Prostate gland (tissue), 2 donors: ENCODE results near the gene FAM186B. TPM values are rescaled to one million over a fixed set of nuclear protein-coding genes. Genes with fewer than 3 reads are reported as not detected.

ENCODE experiments used
- DNase-seq: peaks from one replicate; pipeline ENCODE4 v3.0.0-alpha.2; 2019; ENCODE audit warnings: low spot score
- H3K27ac ChIP-seq, 2 donors: fragments of 200-600 bp; sonication (generic); 2 replicates each; pipeline ENCODE4 v1.5.1; 2017 to 2019
- H3K27me3 ChIP-seq: fragments of 200-600 bp; sonication (generic); replicated peaks from 2 replicates; pipeline ENCODE4 v1.5.1; 2019; ENCODE audit not compliant: insufficient read depth
- H3K36me3 ChIP-seq, 2 donors: fragments of 200-600 bp; sonication (generic); 1 replicate in 1 of 2; 2 replicates in 1 of 2; pipeline versions ENCODE4 v1.5.1 to v1.8.1; 2017 to 2019
- H3K4me1 ChIP-seq: fragments of 200-600 bp; sonication (generic); replicated peaks from 2 replicates; pipeline ENCODE4 v1.5.1; 2019
- H3K4me3 ChIP-seq, 2 donors: fragments of 200-600 bp; sonication (generic); 2 replicates each; pipeline ENCODE4 v1.5.1; 2017 to 2019
- H3K9me3 ChIP-seq: fragments of 200-600 bp; sonication (generic); 2 replicates; pipeline ENCODE4 v1.5.1; 2017
- POLR2A ChIP-seq: fragments of 450-650 bp; IDR thresholded peaks from one replicate; pipeline ENCODE4 v1.6.1; 2016; ENCODE audit warnings: antibody characterized with exemption, mild to moderate bottlenecking
- POLR2AphosphoS5 ChIP-seq: sonication (generic); formaldehyde crosslinking; IDR thresholded peaks from one replicate; pipeline ENCODE4 v1.6.1; 2017; ENCODE audit warnings: antibody characterized with exemption
- WGBS: methylation state at CpG from one replicate; pipeline ENCODE4 v1.1.5; 2018; 5-methylcytosine and 5-hydroxymethylcytosine counted together
- intact Hi-C: fragments of 100-400 bp; cut with DNase I; formaldehyde crosslinking; loops from one replicate; pipeline ENCODE4 v1.14.2; 2022
- total RNA-seq, 2 donors: library from RNA; depleted of rRNA; stranded (reverse); fragments of >200 nt; gene quantifications; one replicate each; pipeline ENCODE4 v1.1.0, GENCODE V29; 2016
- TF ChIP-seq, protein P1 (sequence below), 4 experiments: fragments of 200-600 bp in 2 of 4; fragments of 450-650 bp in 2 of 4; sonication (generic) in 2 of 4; IDR thresholded peaks; 1 replicate in 3 of 4; 2 replicates in 1 of 4; pipeline ENCODE4 v1.5.1; 2016 to 2019; ENCODE audit warnings: antibody characterized with exemption in 4 of 4, mild to moderate bottlenecking in 2 of 4, moderate library complexity in 2 of 4

The FAM186B gene
- total RNA-seq, 2 donors from 2014 or later = 0.23 to 10.0 TPM

DNA sequence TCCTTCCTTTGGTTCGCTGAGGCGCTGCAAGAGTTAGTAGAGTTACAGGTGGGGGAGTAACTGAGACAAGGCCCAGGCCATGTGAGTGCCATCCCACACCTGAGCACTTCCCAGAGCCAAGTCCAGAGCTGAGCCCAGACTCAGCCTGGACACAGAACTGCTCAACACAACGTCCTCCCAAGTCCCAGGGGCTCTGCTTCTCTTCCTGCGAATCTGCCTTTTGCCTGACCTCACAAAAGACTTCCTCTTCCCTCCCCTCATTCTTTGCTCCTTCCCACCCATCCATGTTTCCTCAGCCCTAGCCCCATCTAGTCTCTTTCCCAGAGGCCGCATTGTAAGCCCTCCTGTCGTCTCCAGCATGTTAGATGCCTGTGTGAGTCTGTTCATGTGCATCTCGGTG lies 20.8 kb downstream of the FAM186B start:
- 85% methylated on average over 7 of the region's 7 CpGs for WGBS
- Histone ChIP-seq H3K27me3 (no peaks in the 10 kb centered on the region), H3K4me3 (no peak overlapping the region), H3K27ac (no peak overlapping the region), H3K36me3 (no peaks in the 10 kb centered on the region), H3K4me1 (no peaks in the 10 kb centered on the region), H3K9me3 (no peaks in the 10 kb centered on the region)
- TF ChIP-seq, protein P1, sequence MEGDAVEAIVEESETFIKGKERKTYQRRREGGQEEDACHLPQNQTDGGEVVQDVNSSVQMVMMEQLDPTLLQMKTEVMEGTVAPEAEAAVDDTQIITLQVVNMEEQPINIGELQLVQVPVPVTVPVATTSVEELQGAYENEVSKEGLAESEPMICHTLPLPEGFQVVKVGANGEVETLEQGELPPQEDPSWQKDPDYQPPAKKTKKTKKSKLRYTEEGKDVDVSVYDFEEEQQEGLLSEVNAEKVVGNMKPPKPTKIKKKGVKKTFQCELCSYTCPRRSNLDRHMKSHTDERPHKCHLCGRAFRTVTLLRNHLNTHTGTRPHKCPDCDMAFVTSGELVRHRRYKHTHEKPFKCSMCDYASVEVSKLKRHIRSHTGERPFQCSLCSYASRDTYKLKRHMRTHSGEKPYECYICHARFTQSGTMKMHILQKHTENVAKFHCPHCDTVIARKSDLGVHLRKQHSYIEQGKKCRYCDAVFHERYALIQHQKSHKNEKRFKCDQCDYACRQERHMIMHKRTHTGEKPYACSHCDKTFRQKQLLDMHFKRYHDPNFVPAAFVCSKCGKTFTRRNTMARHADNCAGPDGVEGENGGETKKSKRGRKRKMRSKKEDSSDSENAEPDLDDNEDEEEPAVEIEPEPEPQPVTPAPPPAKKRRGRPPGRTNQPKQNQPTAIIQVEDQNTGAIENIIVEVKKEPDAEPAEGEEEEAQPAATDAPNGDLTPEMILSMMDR (IDR thresholded peaks at IDR 0.05) = no peak
- TF ChIP-seq POLR2A (no peak), POLR2AphosphoS5 (no peak)
- intact Hi-C loops = loop anchor here (5.0 kb wide), 1 partner anchor 38 kb away; the partner anchor contains the start of gene PRPF40B
- DNase-seq = no peak

DNA sequence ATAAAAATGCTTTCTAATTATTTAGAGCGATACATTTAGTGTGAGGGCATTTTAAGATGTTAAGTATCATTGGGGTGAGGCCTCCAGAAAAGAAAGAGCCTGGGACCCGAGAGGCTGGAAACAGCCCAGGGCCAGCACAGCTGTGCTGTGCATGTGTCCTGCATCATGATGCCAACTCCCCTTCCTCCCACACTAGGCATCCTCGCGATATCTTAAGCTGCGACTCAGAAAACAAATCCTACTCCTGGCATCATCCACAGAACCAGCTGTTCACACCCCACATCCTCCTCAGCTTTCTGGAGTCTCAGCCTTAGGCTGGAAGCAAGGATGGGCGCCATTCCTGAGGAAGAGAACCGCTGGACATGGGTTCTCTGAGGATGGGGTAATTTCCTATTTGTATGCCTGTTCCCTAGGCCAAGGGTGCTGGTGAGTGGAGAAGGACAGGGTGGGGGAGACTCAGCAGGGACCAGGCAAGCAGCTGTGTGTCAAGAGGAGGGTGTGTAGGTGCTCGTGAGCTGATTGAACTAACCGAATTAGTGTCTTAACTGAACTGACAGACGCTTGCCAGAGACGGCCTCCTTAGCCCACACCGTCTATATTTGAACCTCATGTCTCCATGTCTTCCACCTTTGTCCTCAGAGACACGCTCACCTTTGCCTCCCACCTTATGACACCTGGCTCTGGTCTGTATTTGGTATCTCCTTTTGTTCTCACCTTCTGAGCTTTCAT lies 21.9 kb downstream of the FAM186B start:
- no peak overlapping the region for H3K4me3 ChIP-seq
- no peaks in the 10 kb centered on the region for H3K27me3 ChIP-seq
- no peak overlapping the region for H3K27ac ChIP-seq
- TF ChIP-seq POLR2A (no peak), POLR2AphosphoS5 (no peak)
- TF ChIP-seq, protein P1 (IDR thresholded peaks at IDR 0.05) = no peak
- no peak for DNase-seq
- no peaks in the 10 kb centered on the region for H3K36me3 ChIP-seq
- WGBS = 77% methylated on average over 13 of the region's 13 CpGs
- intact Hi-C loops = loop anchor here (5.0 kb wide), 1 partner anchor 39 kb away; the partner anchor contains the start of gene PRPF40B
- no peaks in the 10 kb centered on the region for H3K9me3 ChIP-seq
- no peaks in the 10 kb centered on the region for H3K4me1 ChIP-seq

DNA sequence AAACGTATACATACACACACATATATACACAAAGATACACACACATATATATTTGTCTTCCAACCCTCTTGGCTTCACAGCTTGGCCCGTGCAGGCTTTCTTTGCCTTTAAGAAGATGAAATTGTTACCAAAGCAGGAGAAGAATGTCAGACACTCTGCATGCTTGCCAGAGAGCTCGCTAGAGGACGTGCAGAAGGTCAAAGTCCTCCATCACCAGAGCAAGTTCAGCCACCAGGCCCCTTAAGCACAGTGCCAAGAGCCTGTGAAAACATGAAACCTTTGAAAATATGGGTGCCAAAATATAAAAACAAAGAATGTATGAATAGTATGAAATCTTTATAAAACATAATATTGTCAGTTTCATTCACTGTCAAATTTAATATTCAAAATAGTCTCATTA lies 22.6 kb downstream of the FAM186B start:
- no peak for DNase-seq

DNA sequence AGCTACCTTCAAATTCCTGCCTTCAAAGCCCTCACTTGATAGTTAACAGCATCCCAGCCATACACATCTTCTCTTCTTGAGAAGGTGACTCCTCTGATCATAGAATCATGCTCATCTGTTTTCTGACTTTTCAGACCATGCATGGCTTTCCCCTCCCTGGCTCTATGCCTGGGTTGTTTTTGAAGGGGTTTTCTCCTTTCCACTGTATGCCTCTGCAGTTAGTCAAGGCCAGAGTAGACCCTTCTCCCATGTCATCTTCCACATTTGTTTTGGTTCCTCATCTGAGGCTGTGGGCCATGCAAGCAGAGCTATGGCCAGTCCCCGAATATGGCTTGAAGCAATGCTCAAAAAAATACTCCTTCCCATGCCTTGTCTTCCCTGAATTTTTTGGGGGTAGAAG lies 23.2 kb downstream of the FAM186B start:
- intact Hi-C loops = loop anchor here (5.0 kb wide), 1 partner anchor 40 kb away; the partner anchor contains the start of gene PRPF40B
- H3K4me1 ChIP-seq = no peaks in the 10 kb centered on the region
- H3K36me3 ChIP-seq = no peaks in the 10 kb centered on the region
- H3K27me3 ChIP-seq = no peaks in the 10 kb centered on the region
- TF ChIP-seq POLR2AphosphoS5 (no peak), POLR2A (no peak)
- TF ChIP-seq, protein P1 (IDR thresholded peaks at IDR 0.05) = no peak
- H3K4me3 ChIP-seq = no peak overlapping the region
- DNase-seq = no peak
- no peaks in the 10 kb centered on the region for H3K9me3 ChIP-seq
- no peak overlapping the region for H3K27ac ChIP-seq
- WGBS = 96% methylated on average over 1 of the region's 1 CpG

More for the DNA sequence above, 22.6 kb downstream of the FAM186B start:
- Histone ChIP-seq H3K9me3 (no peaks in the 10 kb centered on the region), H3K4me1 (no peaks in the 10 kb centered on the region), H3K27ac (no peak overlapping the region), H3K27me3 (no peaks in the 10 kb centered on the region), H3K4me3 (no peak overlapping the region), H3K36me3 (no peaks in the 10 kb centered on the region)
- intact Hi-C loops = loop anchor here (5.0 kb wide), 1 partner anchor 39 kb away; the partner anchor contains the start of gene PRPF40B
- WGBS = 33% methylated on average over 4 of the region's 4 CpGs
- TF ChIP-seq POLR2A = no peak
- TF ChIP-seq, protein P1 (IDR thresholded peaks at IDR 0.05) = no peak
- no peak for TF ChIP-seq POLR2AphosphoS5
